Measurements from ENCODE around the gene MR1.

MR1 gene

DNA sequence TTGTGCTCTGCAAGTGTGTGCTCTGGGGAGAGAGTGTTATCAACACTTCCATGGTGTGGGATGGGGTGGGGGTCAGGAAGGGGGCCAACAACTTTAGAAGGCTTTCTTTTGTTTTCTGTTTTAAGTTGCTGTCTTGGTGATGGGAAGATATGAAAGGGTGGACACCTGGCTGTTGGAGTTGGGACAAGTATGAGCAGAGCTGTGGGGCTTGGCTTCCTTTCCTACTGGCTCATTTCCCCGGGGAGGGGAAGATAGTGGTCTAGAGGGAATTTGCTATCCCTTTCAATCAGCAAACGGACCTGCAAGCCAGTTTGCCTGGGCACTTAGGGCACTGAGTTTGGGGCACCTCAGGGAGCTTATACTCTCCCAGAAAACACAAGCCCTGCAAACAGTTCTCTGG, 73.9 kb downstream of the MR1 start:
- Histone ChIP-seq H2AFZ (ENCODE audit: low read length) (no peak overlapping the region), H3K79me2 (ENCODE audit: insufficient read depth, low read length) (no peaks in the 10 kb centered on the region), H3K36me3 (ENCODE audit: insufficient read depth, low read length) (no peaks in the 10 kb centered on the region), H3K9me2 (replicated peaks; ENCODE audit: low read depth, low read length) (no peaks in the 10 kb centered on the region), H3F3A (ENCODE audit: low read depth) (no peaks in the 10 kb centered on the region), H3K4me1 (ENCODE audit: insufficient read depth, low read length, poor library complexity, severe bottlenecking) (peaks cover 33% of the 10 kb centered on the region), H3K9ac (ENCODE audit: low read depth, low read length, poor library complexity, severe bottlenecking) (no peak overlapping the region), H3K9me3 (ENCODE audit: insufficient read depth, low read depth, low read length) (no peaks in the 10 kb centered on the region), H3K4me3 (ENCODE audit: low read length, poor library complexity, severe bottlenecking) (no peak overlapping the region), H3K27me3 (ENCODE audit: insufficient read depth, low read length, poor library complexity, severe bottlenecking) (no peaks in the 10 kb centered on the region), H4K20me1 (ENCODE audit: insufficient read depth, low read length, poor library complexity, severe bottlenecking) (no peaks in the 10 kb centered on the region), H3K4me2 (ENCODE audit: low read depth, low read length, poor library complexity, severe bottlenecking) (no peak overlapping the region)
- no peak for TF ChIP-seq EZH2phosphoT487 (IDR thresholded peaks at IDR 0.05; ENCODE audit: borderline replicate concordance)
- TF ChIP-seq, protein P1, sequence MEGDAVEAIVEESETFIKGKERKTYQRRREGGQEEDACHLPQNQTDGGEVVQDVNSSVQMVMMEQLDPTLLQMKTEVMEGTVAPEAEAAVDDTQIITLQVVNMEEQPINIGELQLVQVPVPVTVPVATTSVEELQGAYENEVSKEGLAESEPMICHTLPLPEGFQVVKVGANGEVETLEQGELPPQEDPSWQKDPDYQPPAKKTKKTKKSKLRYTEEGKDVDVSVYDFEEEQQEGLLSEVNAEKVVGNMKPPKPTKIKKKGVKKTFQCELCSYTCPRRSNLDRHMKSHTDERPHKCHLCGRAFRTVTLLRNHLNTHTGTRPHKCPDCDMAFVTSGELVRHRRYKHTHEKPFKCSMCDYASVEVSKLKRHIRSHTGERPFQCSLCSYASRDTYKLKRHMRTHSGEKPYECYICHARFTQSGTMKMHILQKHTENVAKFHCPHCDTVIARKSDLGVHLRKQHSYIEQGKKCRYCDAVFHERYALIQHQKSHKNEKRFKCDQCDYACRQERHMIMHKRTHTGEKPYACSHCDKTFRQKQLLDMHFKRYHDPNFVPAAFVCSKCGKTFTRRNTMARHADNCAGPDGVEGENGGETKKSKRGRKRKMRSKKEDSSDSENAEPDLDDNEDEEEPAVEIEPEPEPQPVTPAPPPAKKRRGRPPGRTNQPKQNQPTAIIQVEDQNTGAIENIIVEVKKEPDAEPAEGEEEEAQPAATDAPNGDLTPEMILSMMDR (conservative IDR thresholded peaks at IDR 0.05; ENCODE audit: low read length), result no peak

DNA sequence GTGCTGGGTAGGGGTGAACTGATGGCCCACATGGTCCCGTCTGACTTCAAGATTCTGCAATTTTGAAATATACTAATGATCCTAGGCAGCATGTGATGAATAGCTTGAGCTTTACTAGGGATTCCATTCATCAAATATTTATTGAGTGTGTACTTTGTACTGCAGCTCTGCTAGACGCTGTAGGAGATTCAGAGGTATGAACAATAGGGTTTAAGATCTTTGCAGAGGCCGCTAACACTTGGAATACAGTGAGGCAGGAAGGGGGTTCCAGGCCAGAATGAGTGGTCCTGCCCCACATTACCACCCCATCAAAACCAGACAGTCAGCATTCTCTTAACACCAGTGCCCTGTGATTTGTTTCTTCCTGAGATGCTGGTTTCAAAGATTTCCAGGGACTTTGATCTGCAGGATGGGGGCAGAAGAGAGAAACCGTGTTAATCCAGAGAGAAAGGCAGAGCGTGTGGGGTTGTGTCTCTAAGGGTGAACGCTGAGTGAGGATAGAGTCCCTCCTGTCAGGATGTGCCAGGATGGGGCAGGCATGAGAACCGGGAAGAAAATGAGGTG, 74.6 kb downstream of the MR1 start:
- TF ChIP-seq, protein P1 (conservative IDR thresholded peaks at IDR 0.05; ENCODE audit: low read length), result no peak
- no peak for TF ChIP-seq EZH2phosphoT487 (IDR thresholded peaks at IDR 0.05; ENCODE audit: borderline replicate concordance)
- Histone ChIP-seq H3K4me3 (ENCODE audit: low read length, poor library complexity, severe bottlenecking) (no peak overlapping the region), H3K79me2 (ENCODE audit: insufficient read depth, low read length) (no peaks in the 10 kb centered on the region), H3K4me1 (ENCODE audit: insufficient read depth, low read length, poor library complexity, severe bottlenecking) (peaks cover 28% of the 10 kb centered on the region), H3K27me3 (ENCODE audit: insufficient read depth, low read length, poor library complexity, severe bottlenecking) (no peaks in the 10 kb centered on the region), H3K4me2 (ENCODE audit: low read depth, low read length, poor library complexity, severe bottlenecking) (no peak overlapping the region), H2AFZ (ENCODE audit: low read length) (no peak overlapping the region), H3K9ac (ENCODE audit: low read depth, low read length, poor library complexity, severe bottlenecking) (no peak overlapping the region), H3K9me2 (replicated peaks; ENCODE audit: low read depth, low read length) (no peaks in the 10 kb centered on the region), H3K36me3 (ENCODE audit: insufficient read depth, low read length) (no peaks in the 10 kb centered on the region), H3K9me3 (ENCODE audit: insufficient read depth, low read depth, low read length) (no peaks in the 10 kb centered on the region), H3F3A (ENCODE audit: low read depth) (no peaks in the 10 kb centered on the region), H4K20me1 (ENCODE audit: insufficient read depth, low read length, poor library complexity, severe bottlenecking) (no peaks in the 10 kb centered on the region)

DNA sequence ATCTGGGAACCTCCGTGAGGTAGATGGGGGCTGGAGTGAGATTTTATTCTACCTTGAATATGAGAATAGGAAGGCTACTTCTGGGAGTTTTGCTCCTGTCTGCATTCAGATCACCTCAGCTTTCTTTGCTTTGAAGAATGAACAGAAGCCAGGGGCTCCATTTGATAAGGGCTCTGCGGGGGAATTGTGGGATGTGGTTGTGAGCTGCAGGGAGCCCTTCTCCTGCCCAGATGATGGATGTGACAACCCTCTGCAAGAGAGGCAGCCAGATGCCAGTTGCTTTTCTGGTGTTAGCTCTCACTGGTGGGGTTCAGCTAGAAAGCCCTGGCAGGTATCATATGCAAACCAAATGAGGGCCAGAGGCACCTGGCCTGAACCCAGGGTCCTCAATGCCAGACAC, 76.2 kb downstream of the MR1 start:
- H3K9me2 ChIP-seq (replicated peaks; ENCODE audit: low read depth, low read length), result no peaks in the 10 kb centered on the region
- no peak overlapping the region for H3K4me3 ChIP-seq (ENCODE audit: low read length, poor library complexity, severe bottlenecking)
- no peaks in the 10 kb centered on the region for H3K27me3 ChIP-seq (ENCODE audit: insufficient read depth, low read length, poor library complexity, severe bottlenecking)
- no peaks in the 10 kb centered on the region for H3K36me3 ChIP-seq (ENCODE audit: insufficient read depth, low read length)
- no peaks in the 10 kb centered on the region for H4K20me1 ChIP-seq (ENCODE audit: insufficient read depth, low read length, poor library complexity, severe bottlenecking)
- no peak overlapping the region for H3K4me2 ChIP-seq (ENCODE audit: low read depth, low read length, poor library complexity, severe bottlenecking)
- peaks cover 12% of the 10 kb centered on the region for H3K4me1 ChIP-seq (ENCODE audit: insufficient read depth, low read length, poor library complexity, severe bottlenecking)
- H3K9me3 ChIP-seq (ENCODE audit: insufficient read depth, low read depth, low read length), result no peaks in the 10 kb centered on the region
- H3K79me2 ChIP-seq (ENCODE audit: insufficient read depth, low read length), result no peaks in the 10 kb centered on the region
- H2AFZ ChIP-seq (ENCODE audit: low read length), result no peak overlapping the region
- TF ChIP-seq, protein P1 (conservative IDR thresholded peaks at IDR 0.05; ENCODE audit: low read length), result no peak
- no peak for TF ChIP-seq EZH2phosphoT487 (IDR thresholded peaks at IDR 0.05; ENCODE audit: borderline replicate concordance)
- no peak overlapping the region for H3K9ac ChIP-seq (ENCODE audit: low read depth, low read length, poor library complexity, severe bottlenecking)
- H3F3A ChIP-seq (ENCODE audit: low read depth), result no peaks in the 10 kb centered on the region
